Spleen (tissue), 7 donors: ENCODE results near the gene SMIM10L2A.

ENCODE experiments used
- POLR2A ChIP-seq, 3 donors: fragments of 450-650 bp; IDR thresholded peaks; one replicate each; pipeline ENCODE4 v1.5.1; 2017; ENCODE audit warnings: antibody characterized with exemption in 3 of 3, mild to moderate bottlenecking in 1 of 3
- TF ChIP-seq, protein P1 (sequence below), 11 experiments: fragments of 200-600 bp in 7 of 11; fragments of 450-650 bp in 4 of 11; sonication (generic) in 4 of 11; IDR thresholded peaks in 8 of 11; conservative IDR thresholded peaks in 3 of 11; 1 replicate in 7 of 11; 2 replicates in 4 of 11; pipeline versions ENCODE4 v1.4.0 to v1.8.0; 2016 to 2021; ENCODE audit warnings: antibody characterized with exemption in 11 of 11, inconsistent platforms in 4 of 11, mild to moderate bottlenecking in 1 of 11
- donor health status: DM: no; HTN: no; CAD: no; lungs with moderate emphysema.
- donor health status: DM: no; HTN: no; CAD: no.
- donor health status: DM: no; HTN: no; CAD: no.

- TF ChIP-seq POLR2A (IDR thresholded peaks at IDR 0.05), result no peak
- TF ChIP-seq, protein P1, sequence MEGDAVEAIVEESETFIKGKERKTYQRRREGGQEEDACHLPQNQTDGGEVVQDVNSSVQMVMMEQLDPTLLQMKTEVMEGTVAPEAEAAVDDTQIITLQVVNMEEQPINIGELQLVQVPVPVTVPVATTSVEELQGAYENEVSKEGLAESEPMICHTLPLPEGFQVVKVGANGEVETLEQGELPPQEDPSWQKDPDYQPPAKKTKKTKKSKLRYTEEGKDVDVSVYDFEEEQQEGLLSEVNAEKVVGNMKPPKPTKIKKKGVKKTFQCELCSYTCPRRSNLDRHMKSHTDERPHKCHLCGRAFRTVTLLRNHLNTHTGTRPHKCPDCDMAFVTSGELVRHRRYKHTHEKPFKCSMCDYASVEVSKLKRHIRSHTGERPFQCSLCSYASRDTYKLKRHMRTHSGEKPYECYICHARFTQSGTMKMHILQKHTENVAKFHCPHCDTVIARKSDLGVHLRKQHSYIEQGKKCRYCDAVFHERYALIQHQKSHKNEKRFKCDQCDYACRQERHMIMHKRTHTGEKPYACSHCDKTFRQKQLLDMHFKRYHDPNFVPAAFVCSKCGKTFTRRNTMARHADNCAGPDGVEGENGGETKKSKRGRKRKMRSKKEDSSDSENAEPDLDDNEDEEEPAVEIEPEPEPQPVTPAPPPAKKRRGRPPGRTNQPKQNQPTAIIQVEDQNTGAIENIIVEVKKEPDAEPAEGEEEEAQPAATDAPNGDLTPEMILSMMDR (IDR thresholded peaks at IDR 0.05 in 8 of 11, conservative IDR thresholded peaks at IDR 0.05 in 3 of 11), result no peak
Observed at GRCh38 chrX:135434258-135435138, 12.8 kb downstream of the SMIM10L2A start.
